Smooth muscle cell (in vitro differentiated cells): Measurements from ENCODE around the gene PTPRC. TPM values are rescaled to one million over a fixed set of nuclear protein-coding genes. Genes with fewer than 3 reads are reported as not detected.

Experiments used
- DNase-seq: peaks from one replicate; lab custom pipeline; 2025; ENCODE audit not compliant: unreplicated experiment; lab: John Stamatoyannopoulos, UW
- H2AFZ ChIP-seq: fragments of 200-600 bp; sonication (generic); 2 replicates; pipeline ENCODE4 v1.6.0; 2016; ENCODE audit warnings: antibody characterized with exemption, low read depth, mild to moderate bottlenecking
- H3F3A ChIP-seq: fragments of 200-600 bp; sonication (generic); 2 replicates; pipeline ENCODE4 v1.6.0; 2017; ENCODE audit warnings: antibody characterized with exemption, low read depth
- H3K27ac ChIP-seq: fragments of 200-600 bp; sonication (generic); 2 replicates; pipeline ENCODE4 v1.5.1; 2016; ENCODE audit warnings: low read depth, mild to moderate bottlenecking
- H3K27me3 ChIP-seq: fragments of 200-600 bp; sonication (generic); 2 replicates; pipeline ENCODE4 v1.6.1; 2016; ENCODE audit warnings: low read depth, mild to moderate bottlenecking
- H3K36me3 ChIP-seq: fragments of 200-600 bp; sonication (generic); 2 replicates; pipeline ENCODE4 v1.5.1; 2016; ENCODE audit warnings: low read depth
- H3K4me1 ChIP-seq: fragments of 200-600 bp; sonication (generic); 2 replicates; pipeline ENCODE4 v1.5.1; 2016; ENCODE audit warnings: low read depth
- H3K4me2 ChIP-seq: fragments of 200-600 bp; sonication (generic); 2 replicates; pipeline ENCODE4 v1.6.0; 2016; ENCODE audit warnings: mild to moderate bottlenecking
- H3K4me3 ChIP-seq: fragments of 200-600 bp; sonication (generic); 2 replicates; pipeline ENCODE4 v1.5.1; 2016; ENCODE audit warnings: mild to moderate bottlenecking
- H3K79me2 ChIP-seq: fragments of 200-600 bp; sonication (generic); 2 replicates; pipeline ENCODE4 v1.6.0; 2016; ENCODE audit warnings: low read depth, mild to moderate bottlenecking
- H3K9ac ChIP-seq: fragments of 200-600 bp; sonication (generic); 2 replicates; pipeline ENCODE4 v1.6.0; 2016; ENCODE audit warnings: low read depth
- H3K9me3 ChIP-seq: fragments of 200-600 bp; sonication (generic); replicated peaks from 2 replicates; pipeline ENCODE4 v1.5.1; 2016; ENCODE audit warnings: low read depth
- H4K20me1 ChIP-seq: fragments of 200-600 bp; sonication (generic); 2 replicates; pipeline ENCODE4 v1.6.0; 2016; ENCODE audit warnings: low read depth
- WGBS: methylation state at CpG from one replicate; pipeline ENCODE4 v1.1.7; 2016; ENCODE audit warnings: low lambda C conversion rate; 5-methylcytosine and 5-hydroxymethylcytosine counted together
- polyA plus RNA-seq: library from polyadenylated mRNA; unstranded; fragments of >200 nt; fragmentation: Nextera tagmentation; extraction: Ambion mirVana; gene quantifications from 2 replicates; pipeline ENCODE4 v1.2.1, GENCODE V29; 2016
- total RNA-seq: library from RNA; depleted of rRNA; stranded (reverse); fragments of >200 nt; gene quantifications from 2 replicates; pipeline ENCODE4 v1.2.3, GENCODE V29; 2014
- TF ChIP-seq, protein P1 (sequence below): fragments of 200-600 bp; sonication (generic); IDR thresholded peaks from 2 replicates; pipeline ENCODE4 v1.5.1; 2017; ENCODE audit warnings: borderline replicate concordance, mild to moderate bottlenecking, antibody characterized with exemption; ENCODE audit not compliant: insufficient read depth, poor library complexity, severe bottlenecking

The PTPRC gene
- total and polyA plus RNA-seq, 2 experiments from 2014 or later = 0.04 TPM; not detected in 1

DNA sequence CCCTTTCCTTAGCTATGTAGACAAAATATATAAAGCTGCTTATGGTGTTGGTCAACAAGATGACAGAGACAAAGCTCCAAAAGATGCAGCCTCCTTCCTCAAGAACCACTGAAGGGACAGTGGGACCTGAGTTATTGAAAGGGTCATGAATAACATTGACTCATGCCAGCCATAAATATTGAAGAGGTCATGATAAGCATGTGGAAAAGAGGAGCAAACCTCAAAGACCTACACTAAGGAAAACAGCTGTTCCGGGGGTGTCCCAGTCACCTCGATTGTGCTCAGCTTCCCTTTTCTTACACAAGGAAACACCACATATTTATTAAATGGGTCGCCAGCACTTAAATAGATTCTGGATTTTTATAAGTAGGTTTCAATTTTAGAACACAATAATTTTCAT lies 112.9 kb downstream of the PTPRC start:
- Histone ChIP-seq H3K9me3 (no peaks in the 10 kb centered on the region), H4K20me1 (no peaks in the 10 kb centered on the region), H3K79me2 (no peaks in the 10 kb centered on the region), H2AFZ (no peak overlapping the region), H3K27ac (no peak overlapping the region), H3F3A (no peaks in the 10 kb centered on the region), H3K27me3 (no peaks in the 10 kb centered on the region), H3K4me3 (no peak overlapping the region), H3K4me1 (no peaks in the 10 kb centered on the region), H3K4me2 (no peak overlapping the region), H3K9ac (no peak overlapping the region), H3K36me3 (no peaks in the 10 kb centered on the region)
- TF ChIP-seq, protein P1, sequence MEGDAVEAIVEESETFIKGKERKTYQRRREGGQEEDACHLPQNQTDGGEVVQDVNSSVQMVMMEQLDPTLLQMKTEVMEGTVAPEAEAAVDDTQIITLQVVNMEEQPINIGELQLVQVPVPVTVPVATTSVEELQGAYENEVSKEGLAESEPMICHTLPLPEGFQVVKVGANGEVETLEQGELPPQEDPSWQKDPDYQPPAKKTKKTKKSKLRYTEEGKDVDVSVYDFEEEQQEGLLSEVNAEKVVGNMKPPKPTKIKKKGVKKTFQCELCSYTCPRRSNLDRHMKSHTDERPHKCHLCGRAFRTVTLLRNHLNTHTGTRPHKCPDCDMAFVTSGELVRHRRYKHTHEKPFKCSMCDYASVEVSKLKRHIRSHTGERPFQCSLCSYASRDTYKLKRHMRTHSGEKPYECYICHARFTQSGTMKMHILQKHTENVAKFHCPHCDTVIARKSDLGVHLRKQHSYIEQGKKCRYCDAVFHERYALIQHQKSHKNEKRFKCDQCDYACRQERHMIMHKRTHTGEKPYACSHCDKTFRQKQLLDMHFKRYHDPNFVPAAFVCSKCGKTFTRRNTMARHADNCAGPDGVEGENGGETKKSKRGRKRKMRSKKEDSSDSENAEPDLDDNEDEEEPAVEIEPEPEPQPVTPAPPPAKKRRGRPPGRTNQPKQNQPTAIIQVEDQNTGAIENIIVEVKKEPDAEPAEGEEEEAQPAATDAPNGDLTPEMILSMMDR = no peak
- DNase-seq = no peak
- 87% methylated on average over 3 of the region's 3 CpGs for WGBS

DNA sequence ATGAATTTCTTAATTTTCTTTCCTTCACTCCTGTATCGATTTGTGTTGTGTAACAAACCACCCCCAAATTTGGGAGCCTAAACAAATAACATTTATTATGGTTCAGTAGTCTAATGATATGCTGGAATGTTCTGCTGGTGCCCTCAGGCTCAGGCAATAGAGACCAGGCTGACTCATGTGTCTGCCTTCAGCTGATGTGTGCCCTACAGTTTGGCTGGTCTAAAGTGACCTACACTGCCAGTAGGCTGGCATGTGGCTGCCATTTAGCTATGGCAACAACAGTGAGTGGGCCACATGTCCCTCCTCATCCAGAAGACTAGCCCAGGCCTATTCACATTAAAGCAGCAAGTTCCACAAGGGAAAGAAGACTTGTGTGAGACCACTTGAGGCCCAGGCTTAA lies 115.8 kb downstream of the PTPRC start:
- TF ChIP-seq, protein P1 = no peak
- Histone ChIP-seq H2AFZ (no peak overlapping the region), H3K9me3 (no peaks in the 10 kb centered on the region), H3K79me2 (no peaks in the 10 kb centered on the region), H3K4me3 (no peak overlapping the region), H3K4me2 (no peak overlapping the region), H3K36me3 (no peaks in the 10 kb centered on the region), H3F3A (no peaks in the 10 kb centered on the region), H3K27ac (no peak overlapping the region), H3K9ac (no peak overlapping the region), H4K20me1 (no peaks in the 10 kb centered on the region), H3K4me1 (no peaks in the 10 kb centered on the region), H3K27me3 (no peaks in the 10 kb centered on the region)
- WGBS = 93% methylated on average over 1 of the region's 1 CpG
- DNase-seq = no peak

DNA sequence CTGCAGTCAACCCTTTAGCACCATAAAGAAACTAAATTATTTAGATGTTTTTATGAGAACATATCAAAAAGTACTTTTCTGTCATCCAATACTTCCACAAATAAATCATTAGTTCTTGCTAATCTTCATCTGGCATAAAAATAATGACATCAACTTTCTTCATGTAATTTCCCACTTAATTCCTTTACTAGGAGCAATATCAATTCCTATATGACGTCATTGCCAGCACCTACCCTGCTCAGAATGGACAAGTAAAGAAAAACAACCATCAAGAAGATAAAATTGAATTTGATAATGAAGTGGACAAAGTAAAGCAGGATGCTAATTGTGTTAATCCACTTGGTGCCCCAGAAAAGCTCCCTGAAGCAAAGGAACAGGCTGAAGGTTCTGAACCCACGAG lies 116.9 kb downstream of the PTPRC start:
- H3K4me1 ChIP-seq = no peaks in the 10 kb centered on the region
- H3K79me2 ChIP-seq = no peaks in the 10 kb centered on the region
- H3F3A ChIP-seq = no peaks in the 10 kb centered on the region
- H3K36me3 ChIP-seq = no peaks in the 10 kb centered on the region
- no peak overlapping the region for H3K9ac ChIP-seq
- H4K20me1 ChIP-seq = no peaks in the 10 kb centered on the region
- H3K4me3 ChIP-seq = no peak overlapping the region
- no peaks in the 10 kb centered on the region for H3K27me3 ChIP-seq
- no peak overlapping the region for H2AFZ ChIP-seq
- DNase-seq = no peak
- no peaks in the 10 kb centered on the region for H3K9me3 ChIP-seq
- 82% methylated on average over 2 of the region's 2 CpGs for WGBS
- TF ChIP-seq, protein P1 = no peak
- no peak overlapping the region for H3K4me2 ChIP-seq
- no peak overlapping the region for H3K27ac ChIP-seq

DNA sequence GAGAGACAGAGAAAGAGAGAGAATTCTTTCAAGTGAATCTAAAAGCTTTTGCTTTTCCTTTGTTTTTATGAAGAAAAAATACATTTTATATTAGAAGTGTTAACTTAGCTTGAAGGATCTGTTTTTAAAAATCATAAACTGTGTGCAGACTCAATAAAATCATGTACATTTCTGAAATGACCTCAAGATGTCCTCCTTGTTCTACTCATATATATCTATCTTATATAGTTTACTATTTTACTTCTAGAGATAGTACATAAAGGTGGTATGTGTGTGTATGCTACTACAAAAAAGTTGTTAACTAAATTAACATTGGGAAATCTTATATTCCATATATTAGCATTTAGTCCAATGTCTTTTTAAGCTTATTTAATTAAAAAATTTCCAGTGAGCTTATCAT lies 117.6 kb downstream of the PTPRC start:
- no peak overlapping the region for H3K9ac ChIP-seq
- no peak overlapping the region for H3K4me2 ChIP-seq
- H3K9me3 ChIP-seq = no peaks in the 10 kb centered on the region
- H3K36me3 ChIP-seq = no peaks in the 10 kb centered on the region
- H3F3A ChIP-seq = no peaks in the 10 kb centered on the region
- no peaks in the 10 kb centered on the region for H3K79me2 ChIP-seq
- no peaks in the 10 kb centered on the region for H4K20me1 ChIP-seq
- no peaks in the 10 kb centered on the region for H3K27me3 ChIP-seq
- TF ChIP-seq, protein P1 = peak; percentile 43
- H3K27ac ChIP-seq = no peak overlapping the region
- no peaks in the 10 kb centered on the region for H3K4me1 ChIP-seq
- no peak overlapping the region for H2AFZ ChIP-seq
- no peak overlapping the region for H3K4me3 ChIP-seq
- DNase-seq = no peak
